NCI-H748 (cell line): ENCODE measurements around the gene ZMYM2.
"Not testable (repeated sequence)": the region's sequence is repeated elsewhere in the genome, so short reads cannot be mapped to it uniquely, and the experiment has no call there.

ENCODE experiments used
- DNase-seq: peaks from one replicate; lab custom pipeline; 2025; ENCODE audit not compliant: unreplicated experiment; lab: John Stamatoyannopoulos, UW

Gene ZMYM2

DNA sequence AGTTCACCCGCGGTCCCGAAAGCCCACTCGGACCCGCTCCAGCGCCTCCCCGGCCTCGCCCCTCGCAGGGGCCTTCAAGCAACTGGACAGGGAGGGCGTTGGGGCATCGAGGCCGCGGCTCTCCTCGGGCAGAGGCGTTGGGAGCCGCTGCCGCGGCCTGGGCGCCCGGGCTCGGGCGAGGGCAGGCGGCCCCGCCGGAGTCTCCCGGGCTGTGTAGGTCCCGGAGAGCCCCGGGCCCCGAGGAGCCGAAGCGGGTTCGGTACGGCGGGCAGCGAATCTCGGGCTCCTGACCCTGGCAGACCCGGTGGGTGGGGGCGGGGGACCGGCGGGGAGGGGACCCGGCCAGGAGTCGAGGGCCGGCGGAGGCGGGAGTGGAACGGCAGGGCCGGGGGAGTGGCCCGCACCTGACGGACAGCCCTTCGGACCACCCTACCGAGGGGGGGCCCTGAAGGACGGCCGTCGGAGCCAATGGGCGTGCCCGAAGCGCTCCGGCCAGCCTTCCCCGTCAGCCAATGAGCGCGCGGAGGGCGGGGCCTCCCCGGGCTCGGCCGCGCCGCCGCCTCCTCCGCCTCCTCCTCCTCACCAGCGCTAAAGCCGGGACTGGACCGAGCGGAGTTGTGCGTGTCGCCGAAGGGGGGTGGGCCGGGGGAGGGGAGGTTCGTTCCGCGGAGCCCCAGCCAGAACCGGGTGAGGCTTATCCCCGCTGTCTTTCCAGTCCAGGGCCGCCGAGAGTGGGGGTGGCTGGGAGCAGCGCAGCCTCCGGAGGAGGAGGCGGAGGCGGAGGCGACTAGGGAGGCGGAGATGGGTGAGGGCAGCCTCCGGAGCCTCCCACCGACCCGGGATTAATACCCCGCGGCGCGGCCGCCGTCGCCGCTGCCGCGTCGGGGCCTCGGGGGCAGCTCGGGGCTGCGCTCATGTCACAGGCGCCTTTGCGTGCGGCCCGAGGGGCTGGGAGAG lies at the start of gene ZMYM2:
Gene ZMYM2, plus strand, starts transcription at position 573 of the 957 bp plus-strand sequence. CDS start 34,346 bp downstream, outside the sequence.
- DNase-seq = peak; percentile 100

DNA sequence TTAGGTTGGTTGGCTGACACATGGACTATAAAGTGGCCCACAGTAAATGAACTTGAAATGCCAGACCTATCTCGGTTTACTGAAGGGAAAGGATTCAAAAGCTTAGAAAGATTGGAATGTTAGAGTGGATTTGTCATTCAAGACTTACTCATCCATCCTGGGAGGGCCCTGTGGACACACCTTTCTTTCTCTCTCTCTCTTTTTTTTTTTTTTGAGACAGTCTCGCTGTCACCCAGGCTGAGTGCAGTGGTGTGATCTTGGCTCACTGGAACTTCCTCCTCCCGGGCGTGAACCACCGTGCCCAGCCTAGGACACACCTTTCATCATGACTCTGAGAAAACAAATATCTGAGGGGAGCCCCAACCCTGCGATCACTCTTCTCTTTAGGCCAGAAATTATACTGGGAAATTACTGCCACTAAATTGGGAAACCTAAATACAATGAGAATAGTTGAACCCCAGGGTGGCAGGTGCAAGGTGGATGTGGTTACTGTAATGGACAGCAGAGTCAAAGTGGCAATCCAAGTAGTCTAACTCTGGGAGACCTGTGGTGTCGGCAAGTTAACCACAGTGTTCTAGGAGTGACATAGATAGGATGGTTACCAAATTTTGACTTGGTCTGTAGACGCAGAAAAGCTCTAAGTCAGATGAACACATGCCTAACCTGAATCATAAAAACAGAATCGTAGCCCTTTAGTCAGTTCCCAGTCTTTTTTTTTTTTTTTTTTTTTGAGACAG lies 48.0 kb upstream of the ZMYM2 start:
- no peak for DNase-seq

DNA sequence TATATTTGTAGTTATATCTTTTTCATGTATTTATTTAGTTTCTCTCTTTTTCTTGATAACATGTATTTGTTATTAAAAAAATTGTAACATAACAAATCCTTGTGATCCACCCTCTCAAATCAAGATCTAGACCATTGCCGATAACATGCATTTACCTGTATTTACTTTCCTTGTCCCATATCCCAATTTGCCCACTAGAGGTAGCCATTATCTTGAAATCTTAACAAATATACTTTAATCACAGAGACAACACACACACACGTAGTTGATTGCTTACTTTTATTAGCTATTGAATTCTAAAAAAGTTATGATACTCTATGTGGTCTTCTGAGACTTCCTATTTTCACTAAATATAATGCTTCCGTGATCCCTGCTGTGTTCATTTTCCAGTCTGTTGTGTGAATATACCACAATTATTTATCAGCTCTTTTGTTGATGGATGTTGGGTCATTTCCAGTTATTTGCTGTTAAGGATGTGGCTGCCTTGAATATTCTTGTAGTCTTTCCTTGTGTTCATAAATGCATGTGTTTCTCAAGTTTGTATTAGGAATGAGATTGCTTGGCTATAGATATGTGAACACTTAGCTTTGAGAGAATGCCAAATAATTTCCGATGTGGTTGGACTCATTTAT lies 31.3 kb upstream of the ZMYM2 start:
- peak; percentile 73 for DNase-seq

DNA sequence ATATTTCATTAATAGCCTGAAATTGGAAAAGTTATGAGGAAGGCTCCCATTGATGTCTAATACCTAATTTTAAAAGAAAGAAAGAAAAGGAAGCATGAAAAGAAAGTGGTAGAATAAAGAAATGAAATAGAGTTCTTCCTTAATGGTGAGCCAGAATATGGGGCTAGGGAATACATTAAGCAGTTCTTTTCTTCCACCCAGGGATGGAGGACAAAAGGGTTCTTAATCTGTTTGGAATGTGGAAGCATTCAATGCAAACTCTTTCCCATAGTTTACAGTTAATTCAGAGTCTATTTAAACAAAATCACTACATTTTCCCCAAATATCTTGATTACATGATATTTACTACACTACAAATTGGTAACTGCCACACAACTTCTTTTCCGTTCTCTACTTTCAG lies 18.4 kb upstream of the ZMYM2 start:
- DNase-seq = no peak

DNA sequence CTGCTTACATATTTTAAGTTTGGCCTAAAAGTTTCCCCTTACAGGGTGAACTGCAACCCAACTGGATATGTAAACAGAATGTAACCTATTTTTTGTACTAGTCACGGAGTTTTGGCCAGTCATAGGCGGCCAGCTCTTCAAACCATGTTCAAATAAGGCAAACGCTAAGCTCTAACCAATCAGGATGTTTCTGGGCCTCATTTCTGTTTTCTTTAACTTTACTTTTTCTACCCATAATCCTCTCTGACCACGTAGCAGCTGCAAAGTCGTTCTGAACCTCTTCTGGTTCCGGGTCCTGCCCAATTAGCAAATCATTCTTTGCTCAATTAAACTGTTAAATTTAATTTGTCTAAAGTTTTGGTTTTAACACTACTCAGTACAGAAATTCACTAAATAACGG lies 8.2 kb upstream of the ZMYM2 start:
- no peak for DNase-seq

DNA sequence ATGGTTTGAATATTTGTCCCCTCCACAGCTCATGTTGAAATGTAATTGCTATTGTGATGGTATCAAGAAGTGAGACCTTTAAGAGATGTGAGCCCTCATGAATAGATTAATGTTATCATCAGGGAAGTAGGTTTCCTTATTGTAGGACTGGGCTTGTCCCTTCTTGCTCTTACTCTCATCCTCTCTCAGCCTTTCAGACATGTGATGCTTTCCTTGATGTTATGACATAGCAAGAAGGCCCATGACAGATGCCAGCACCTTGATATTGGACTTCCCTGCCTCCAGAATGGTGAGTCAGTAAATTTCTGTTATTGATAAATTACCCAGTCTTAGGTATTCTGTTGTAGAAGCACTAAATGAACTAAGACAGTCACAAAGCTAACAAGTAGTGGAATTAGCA lies 5.7 kb upstream of the ZMYM2 start:
- DNase-seq = no peak

DNA sequence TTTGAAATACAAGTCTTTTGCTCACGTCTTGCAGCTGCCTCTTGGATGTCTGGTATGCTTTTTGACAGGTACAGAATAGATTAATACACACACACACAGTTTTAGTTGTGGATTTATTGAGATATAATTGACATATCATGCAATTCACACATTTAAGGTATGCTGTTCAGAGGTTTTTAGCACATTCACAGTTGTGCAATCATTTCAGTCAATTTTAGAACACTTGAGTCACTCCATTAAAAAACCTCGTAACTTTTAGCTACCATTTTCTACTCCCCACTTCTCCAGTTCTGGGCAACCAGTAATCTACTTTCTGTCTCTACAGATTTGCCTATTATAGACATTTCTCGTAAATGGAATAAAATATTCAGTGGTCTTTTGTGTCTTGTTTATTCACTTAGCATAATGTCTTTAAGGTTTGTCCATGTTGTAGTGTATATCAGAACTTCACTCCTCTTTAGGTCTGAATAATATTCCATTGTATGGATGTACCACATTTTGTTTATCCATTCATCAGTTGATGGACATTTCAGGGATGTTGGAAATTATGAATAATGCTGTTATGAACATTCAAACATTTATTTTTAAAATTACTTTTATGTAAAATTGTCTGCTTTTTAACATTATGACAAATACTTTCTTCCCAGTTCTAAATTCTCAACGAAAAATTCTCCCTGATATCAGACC lies 2.5 kb upstream of the ZMYM2 start:
- no peak for DNase-seq

DNA sequence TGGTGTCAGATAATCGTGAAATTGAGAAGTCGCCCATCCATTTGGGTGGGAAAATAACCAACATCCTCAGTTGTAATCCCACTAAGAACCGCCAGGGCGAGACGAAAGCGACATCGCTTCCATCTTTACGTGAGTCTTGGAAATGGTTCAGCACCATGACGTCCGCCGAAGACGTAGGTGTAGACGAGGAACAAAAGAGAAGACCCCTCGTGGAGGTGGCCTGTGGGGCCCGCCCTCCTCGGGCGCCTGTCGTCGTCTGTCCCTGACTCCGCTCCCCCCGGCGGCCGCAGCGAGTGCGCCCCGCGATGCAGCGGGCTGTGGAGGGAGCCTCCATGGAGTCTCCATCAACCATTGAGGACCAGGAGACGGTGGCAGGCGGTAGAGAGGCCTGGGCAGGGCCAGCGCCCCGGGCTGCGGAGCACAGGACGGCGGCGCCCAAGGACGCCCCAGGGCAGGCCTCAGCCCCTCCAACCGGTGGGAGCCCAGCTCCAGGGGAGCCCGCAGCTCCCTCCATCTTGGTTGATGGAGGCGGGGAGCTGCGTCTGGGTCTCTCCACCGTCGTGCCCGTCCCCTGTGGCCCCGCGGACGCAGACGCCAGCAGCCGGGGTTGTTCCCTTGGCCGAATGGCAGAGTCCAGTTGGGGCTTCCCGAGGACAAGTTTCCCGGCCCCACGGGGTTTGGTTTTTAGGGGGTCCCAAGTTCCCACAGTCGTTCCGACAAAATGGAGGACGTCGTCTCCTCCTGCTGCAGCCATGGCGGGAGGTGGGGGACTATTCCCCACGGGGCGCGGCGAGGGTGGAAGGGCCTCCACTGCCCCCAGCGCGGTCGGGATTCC lies 990 bp upstream of the ZMYM2 start:
- DNase-seq = peak; percentile 98

DNA sequence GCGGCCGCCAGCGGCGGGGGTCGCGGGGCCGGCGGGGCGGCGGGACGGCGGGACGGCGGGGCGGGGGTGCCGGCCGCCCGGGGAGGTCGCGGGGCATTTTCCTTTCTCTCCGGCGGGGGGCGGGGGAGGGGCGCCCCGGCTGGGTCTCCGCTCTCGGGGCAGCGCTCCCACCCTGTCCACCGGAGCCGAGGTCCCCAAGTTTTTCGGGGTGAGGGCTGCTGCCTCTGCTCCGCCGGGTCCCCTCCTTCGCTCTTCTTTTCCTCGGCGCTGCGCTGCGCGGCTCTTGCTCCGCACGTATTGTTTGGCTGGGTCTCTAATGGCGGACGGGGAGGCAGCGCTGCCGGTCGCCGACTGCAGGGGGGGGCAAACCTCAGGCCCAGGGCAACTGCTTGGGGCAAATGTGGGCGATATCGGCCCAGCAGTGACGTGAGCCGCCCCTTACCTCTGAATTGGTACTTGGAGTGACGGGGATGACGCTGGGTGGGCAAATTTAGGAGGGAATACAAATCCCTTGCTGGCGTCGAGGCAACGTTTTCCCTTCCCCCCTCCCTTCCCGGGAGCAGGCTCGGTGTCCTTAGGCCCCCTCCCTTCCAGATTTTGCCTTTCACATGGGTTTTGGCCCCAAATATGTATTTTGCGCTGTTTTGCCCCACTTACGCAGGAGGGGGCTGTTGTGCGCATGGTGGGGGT lies 759 bp downstream of the ZMYM2 start:
- DNase-seq = peak; percentile 85

DNA sequence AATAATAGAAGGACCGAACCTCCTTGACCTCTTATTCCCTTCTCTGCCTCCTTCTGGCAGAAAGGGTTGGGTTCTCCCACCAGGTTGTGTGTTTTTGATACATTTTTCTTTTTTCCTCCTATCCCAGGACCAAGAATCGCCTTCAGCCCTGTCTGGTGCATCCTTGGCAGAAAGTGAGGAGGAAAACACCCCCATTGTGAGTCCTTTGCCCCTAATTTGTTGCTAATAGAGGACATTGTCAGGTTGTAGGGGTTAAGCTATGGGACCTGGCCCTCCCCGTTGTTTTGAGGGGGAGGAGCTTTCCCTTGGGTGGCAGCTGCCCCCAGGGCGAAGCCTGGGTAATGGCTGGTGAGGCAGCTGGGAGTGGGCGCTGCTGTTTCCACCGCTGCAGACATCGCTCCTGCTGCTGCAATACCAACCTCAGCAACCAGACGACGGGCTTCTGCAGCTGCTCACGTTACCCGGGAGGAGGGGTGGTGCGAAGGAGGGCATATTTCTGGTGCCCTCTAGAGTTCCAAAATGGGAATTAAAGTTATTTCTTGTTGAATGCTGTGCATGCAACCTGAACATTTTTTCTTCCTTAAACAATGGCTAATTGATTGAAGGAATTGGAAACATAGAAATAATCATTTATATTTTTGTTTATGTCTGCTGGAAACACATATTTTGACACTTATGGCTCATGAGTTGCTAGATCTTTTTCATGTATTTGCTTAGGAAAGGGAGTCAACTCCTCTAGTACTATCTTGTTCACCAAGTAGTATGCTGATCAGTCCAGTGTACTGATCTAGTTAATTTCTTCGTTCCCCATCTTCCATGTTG lies 1.5 kb downstream of the ZMYM2 start:
- peak; percentile 99 for DNase-seq

DNA sequence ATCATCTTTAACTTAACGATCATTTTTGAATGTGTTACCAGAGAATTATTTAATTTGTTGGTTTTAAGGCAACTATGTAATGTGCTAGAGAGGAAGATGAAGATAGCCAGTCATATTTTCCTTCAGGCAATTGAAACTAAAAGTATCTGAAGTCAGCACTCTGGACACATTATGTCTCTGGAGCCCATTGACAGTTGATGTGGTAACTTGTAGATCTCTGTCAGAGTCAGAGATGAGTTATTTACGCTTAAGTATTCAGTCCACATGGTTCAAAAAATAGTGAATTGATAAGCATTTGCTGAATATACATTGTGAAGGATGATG lies 2.1 kb downstream of the ZMYM2 start:
- DNase-seq = no peak

DNA sequence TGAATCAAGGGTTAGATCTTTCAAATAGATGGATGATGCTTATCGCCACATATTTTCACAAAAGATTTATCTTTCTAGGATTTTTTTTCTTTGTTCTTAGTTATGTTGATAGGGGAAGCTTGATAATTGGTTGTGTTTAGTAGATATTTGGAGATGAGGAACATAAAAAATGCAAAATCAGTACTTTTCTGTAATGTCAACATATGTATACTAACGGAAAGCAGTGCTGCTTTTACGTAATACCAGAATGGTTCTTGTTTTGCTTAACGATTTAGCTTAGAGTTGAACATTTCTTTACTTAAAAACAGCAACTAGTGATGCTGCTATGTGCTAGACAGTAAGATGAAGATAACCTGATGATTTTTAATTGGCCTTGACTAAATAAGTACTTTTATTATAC lies 3.0 kb downstream of the ZMYM2 start:
- DNase-seq = no peak

DNA sequence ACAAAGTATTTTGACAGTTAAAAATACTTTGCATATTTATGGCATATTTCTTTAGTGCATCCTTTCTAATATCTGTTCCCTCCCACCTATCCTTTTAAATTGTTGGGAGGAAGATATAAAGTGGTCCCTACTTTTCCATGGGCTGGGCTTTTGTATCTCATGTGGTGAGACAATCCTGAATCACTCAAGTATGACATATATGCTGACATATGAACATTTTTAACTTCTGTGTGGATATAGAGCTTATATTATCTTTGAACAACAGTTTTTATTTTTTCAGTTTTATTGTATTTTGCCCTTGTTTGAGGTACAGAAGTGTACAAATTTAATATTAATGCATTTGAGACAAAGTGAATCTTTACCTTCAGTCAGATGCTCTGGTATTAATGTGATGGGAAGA lies 3.4 kb downstream of the ZMYM2 start:
- DNase-seq = no peak

DNA sequence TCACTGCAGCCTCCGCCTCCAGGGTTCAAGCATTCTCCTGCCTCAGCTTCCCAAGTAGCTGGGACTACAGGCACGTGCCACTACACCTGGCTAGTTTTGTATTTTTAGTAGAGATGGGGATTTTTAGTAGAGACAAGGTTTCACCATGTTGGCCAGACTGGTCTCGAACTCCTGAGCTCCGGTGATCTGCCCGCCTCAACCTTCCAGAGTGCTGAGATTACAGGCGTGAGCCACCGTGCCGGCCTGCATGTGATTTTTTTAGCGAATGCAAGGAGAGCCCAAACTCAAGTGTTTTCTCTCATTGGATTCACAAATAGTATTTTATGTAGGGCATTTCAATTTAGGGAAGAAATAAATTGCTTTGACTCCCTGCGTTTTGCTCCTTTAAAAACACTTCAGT lies 4.4 kb downstream of the ZMYM2 start:
- no peak for DNase-seq

DNA sequence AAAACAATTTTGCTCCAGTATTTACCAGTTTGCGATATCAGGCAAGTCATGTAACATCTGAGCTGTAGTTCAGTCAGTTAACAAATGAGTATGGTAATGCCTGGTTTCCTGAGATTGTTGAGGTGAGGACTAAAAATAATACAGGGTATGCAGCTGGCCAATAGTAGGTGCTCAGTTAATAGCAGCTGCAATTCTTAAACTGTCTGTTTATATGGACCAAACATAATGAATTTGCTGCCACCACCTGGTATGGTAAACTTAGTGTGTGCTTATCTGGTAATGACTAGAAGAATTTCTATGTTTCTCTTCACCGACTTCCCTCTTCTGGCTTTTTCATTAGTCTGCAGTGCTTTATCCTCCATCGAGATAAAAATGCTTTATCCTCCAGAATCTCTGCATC lies 9.1 kb downstream of the ZMYM2 start:
- no peak for DNase-seq

DNA sequence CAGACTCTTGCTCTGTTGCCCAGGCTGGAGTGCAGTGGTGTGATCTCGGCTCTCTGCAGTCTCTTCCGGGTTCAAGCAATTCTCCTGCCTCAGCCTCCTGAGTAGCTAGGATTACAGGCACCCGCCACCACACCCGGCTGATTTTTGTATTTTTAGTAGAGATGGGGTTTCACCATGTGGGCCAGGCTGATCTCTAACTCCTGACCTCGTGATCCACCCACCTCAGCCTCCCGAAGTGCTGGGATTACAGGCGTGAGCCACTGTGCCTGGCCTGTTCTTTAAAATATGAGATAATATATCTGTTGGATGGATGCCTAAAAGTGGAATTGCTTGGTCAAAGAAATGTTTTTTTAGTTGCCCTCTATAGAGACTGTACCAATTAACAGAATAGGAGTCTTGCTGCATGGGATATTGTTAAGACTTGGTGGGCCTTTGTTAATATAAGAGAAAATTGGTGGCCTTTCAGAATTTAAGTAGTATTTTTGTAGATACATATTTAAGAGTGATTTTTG lies 16.0 kb downstream of the ZMYM2 start:
- not testable (repeated sequence) for DNase-seq

DNA sequence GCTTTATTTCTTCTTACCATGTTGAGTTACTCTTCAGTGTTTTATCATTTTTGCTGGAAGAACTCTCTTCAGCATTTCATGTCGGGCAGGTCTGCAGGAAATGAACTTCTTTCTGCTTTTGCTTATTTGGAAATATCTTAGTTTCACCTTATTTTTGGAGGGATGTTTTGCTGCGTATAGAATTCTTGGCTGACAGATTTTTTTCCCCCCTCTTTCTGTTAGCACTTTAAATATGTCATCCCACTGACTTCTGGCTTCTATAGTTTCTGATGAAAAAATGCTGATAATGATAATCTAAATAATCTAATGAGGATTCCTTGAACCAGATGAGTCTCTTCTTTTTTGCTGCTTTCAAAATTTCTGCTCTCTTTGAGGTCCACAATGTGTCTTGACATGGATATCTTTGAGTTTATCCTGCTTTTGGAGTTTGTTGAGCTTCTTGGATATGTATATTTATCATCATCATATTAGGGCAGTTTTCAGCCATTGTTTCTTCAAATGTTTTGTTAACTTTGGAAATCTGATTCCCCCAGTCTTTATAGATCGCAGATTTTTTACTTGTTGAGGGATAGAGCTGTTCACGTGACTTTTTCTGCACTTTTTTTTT lies 20.4 kb downstream of the ZMYM2 start:
- DNase-seq = no peak

DNA sequence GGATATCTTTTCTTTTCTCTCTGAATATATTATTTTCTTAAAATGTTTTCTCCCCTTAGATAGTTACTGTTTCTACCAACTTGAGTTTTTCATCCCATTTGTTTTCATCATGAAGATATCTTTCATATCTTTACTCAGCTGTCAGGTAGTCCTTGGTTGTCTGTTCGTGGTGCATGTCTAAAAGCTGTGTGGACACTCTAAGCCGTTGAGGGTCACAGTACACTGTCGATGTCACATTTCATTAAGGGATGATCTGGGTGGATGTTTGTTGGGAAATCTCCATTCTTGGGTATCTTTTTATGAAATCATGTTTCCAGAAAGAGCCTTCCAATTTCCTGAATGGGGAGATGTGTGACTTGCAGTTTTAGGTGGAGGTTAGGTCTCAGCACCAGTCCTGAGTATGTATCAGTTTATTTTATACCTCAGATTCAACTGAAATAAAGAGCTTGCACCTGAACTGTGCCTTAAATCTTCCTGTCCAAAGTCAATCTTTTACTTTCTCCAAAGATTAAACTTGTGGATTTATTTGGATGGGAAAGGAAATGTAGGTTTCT lies 23.2 kb downstream of the ZMYM2 start:
- DNase-seq = no peak
